SIG-M5 treated with dmso at 0.1 percent for 504 hours (cell line): ENCODE data around the gene ARHGAP24.

Experiments
- DNase-seq: peaks from one replicate; lab custom pipeline; 2025; ENCODE audit not compliant: unreplicated experiment; lab: John Stamatoyannopoulos, UW

Gene ARHGAP24

GRCh38 chr4:85774000-85774399 is 299.1 kb downstream of the ARHGAP24 start:
- no peak for DNase-seq

- no peak for DNase-seq
Observed at GRCh38 chr4:85774489-85774888, 299.5 kb downstream of the ARHGAP24 start.

- DNase-seq: no peak
Observed at GRCh38 chr4:85776096-85776495, 301.1 kb downstream of the ARHGAP24 start.

GRCh38 chr4:85776579-85776978 is 301.6 kb downstream of the ARHGAP24 start:
- DNase-seq: no peak

GRCh38 chr4:85777908-85778631 is 303.1 kb downstream of the ARHGAP24 start:
- DNase-seq: no peak

GRCh38 chr4:85778632-85779131 is 303.7 kb downstream of the ARHGAP24 start:
- DNase-seq: no peak

GRCh38 chr4:85779165-85779564 is 304.2 kb downstream of the ARHGAP24 start:
- DNase-seq: no peak

GRCh38 chr4:85780664-85781063 is 305.7 kb downstream of the ARHGAP24 start:
- no peak for DNase-seq

GRCh38 chr4:85783483-85783882 is 308.5 kb downstream of the ARHGAP24 start:
- no peak for DNase-seq

- no peak for DNase-seq
Observed at GRCh38 chr4:85783900-85784299, 308.9 kb downstream of the ARHGAP24 start.

GRCh38 chr4:85784348-85784747 is 309.4 kb downstream of the ARHGAP24 start:
- DNase-seq: no peak

GRCh38 chr4:85784947-85785346 is 310.0 kb downstream of the ARHGAP24 start:
- no peak for DNase-seq

GRCh38 chr4:85787133-85787532 is 312.2 kb downstream of the ARHGAP24 start:
- peak; percentile 1 for DNase-seq

GRCh38 chr4:85788604-85789003 is 313.7 kb downstream of the ARHGAP24 start:
- DNase-seq: no peak

- no peak for DNase-seq
Observed at GRCh38 chr4:85789241-85789640, 314.3 kb downstream of the ARHGAP24 start.

GRCh38 chr4:85790582-85790981 is 315.6 kb downstream of the ARHGAP24 start:
- DNase-seq: no peak

GRCh38 chr4:85792376-85793232 is 317.7 kb downstream of the ARHGAP24 start:
- no peak for DNase-seq

GRCh38 chr4:85793233-85793585 is 318.3 kb downstream of the ARHGAP24 start:
- DNase-seq: no peak

- DNase-seq: peak; percentile 27
Observed at GRCh38 chr4:85798012-85798770, 323.2 kb downstream of the ARHGAP24 start.

GRCh38 chr4:85803856-85804255 is 328.9 kb downstream of the ARHGAP24 start:
- no peak for DNase-seq

GRCh38 chr4:85805891-85806290 is 330.9 kb downstream of the ARHGAP24 start:
- DNase-seq: no peak
